H1 (cell line): Measurements from ENCODE around the gene GRIK1. TPM values are rescaled to one million over a fixed set of nuclear protein-coding genes. Genes with fewer than 3 reads are reported as not detected.

Experiments
- CTCF ChIA-PET: fragments of 300-600 bp; sonication (Branson Sonifier 250); formaldehyde crosslinking; loops from one replicate; lab custom pipeline; 2021; ENCODE audit not compliant: partially characterized antibody; lab: Charles Lee
- POLR2A ChIA-PET: fragments of 300-600 bp; sonication (Branson Sonifier 250); formaldehyde crosslinking; loops from one replicate; lab custom pipeline; 2021; ENCODE audit warnings: inconsistent platforms; ENCODE audit not compliant: partially characterized antibody; lab: Charles Lee
- DNase-seq, 2 experiments: peaks; one replicate each; pipeline versions ENCODE4 v3.0.0 to v3.0.0-alpha.2; 2010 to 2022; ENCODE audit warnings: low spot score in 2 of 2, low read depth in 1 of 2, mixed read lengths in 1 of 2
- FAIRE-seq: peaks from 2 replicates; lab custom pipeline; 2011; peaks lifted over from hg19 to GRCh38; lab: Jason Lieb, UNC
- H2AFZ ChIP-seq: 2 replicates; pipeline ENCODE4 v1.8.1; 2012; ENCODE audit warnings: low read length, inconsistent platforms
- H2AK5ac ChIP-seq: 2 replicates; pipeline ENCODE4 v1.6.1; 2013; ENCODE audit warnings: low read depth, low read length
- H2BK120ac ChIP-seq: replicated peaks from 2 replicates; pipeline ENCODE3; 2013; ENCODE audit warnings: low read depth, low read length, inconsistent platforms
- H2BK12ac ChIP-seq: 2 replicates; pipeline ENCODE4 v1.6.1; 2013; ENCODE audit warnings: low read depth, low read length
- H2BK15ac ChIP-seq: 2 replicates; pipeline ENCODE4 v1.6.1; 2013; ENCODE audit warnings: low read length
- H2BK20ac ChIP-seq: 2 replicates; pipeline ENCODE4 v1.6.1; 2013; ENCODE audit warnings: low read length
- H2BK5ac ChIP-seq: 2 replicates; pipeline ENCODE4 v1.6.1; 2013; ENCODE audit warnings: low read depth, low read length
- H3K14ac ChIP-seq: 2 replicates; pipeline ENCODE4 v1.6.1; 2013; ENCODE audit warnings: inconsistent platforms; ENCODE audit not compliant: insufficient read length
- H3K18ac ChIP-seq: 2 replicates; pipeline ENCODE4 v1.6.1; 2013; ENCODE audit warnings: low read length; ENCODE audit errors: extremely low read depth
- H3K23ac ChIP-seq: 2 replicates; pipeline ENCODE4 v1.6.1; 2013; ENCODE audit warnings: inconsistent platforms; ENCODE audit not compliant: insufficient read length
- H3K23me2 ChIP-seq: 2 replicates; pipeline ENCODE4 v1.6.1; 2013; ENCODE audit warnings: low read depth, low read length
- H3K27ac ChIP-seq: 2 replicates; pipeline ENCODE4 v1.6.1; 2011; ENCODE audit warnings: low read depth, low read length, inconsistent platforms
- H3K27me3 ChIP-seq, 4 experiments: replicated peaks in 1 of 4; 1 replicate in 1 of 4; 2 replicates in 3 of 4; pipeline versions ENCODE4 v1.6.1 to v1.8.1; 2011 to 2013; ENCODE audit warnings: low read length in 3 of 4, mild to moderate bottlenecking in 3 of 4, inconsistent platforms in 2 of 4, mixed read lengths in 2 of 4, moderate library complexity in 1 of 4; ENCODE audit not compliant: control insufficient read depth in 3 of 4, insufficient read depth in 3 of 4; ENCODE audit errors: extremely low read depth in 1 of 4
- H3K36me3 ChIP-seq, 4 experiments: 2 replicates each; pipeline versions ENCODE4 v1.6.1 to v1.8.1; 2011 to 2013; ENCODE audit warnings: mild to moderate bottlenecking in 4 of 4, low read length in 3 of 4, moderate library complexity in 2 of 4, control low read depth in 1 of 4, inconsistent platforms in 1 of 4; ENCODE audit not compliant: insufficient read depth in 4 of 4, control insufficient read depth in 2 of 4
- H3K4ac ChIP-seq: replicated peaks from 2 replicates; pipeline ENCODE3; 2013; ENCODE audit warnings: low read length, low read depth, mixed read lengths, inconsistent platforms; ENCODE audit not compliant: insufficient read length
- H3K4me1 ChIP-seq, 4 experiments: replicated peaks in 1 of 4; 1 replicate in 1 of 4; 2 replicates in 3 of 4; pipeline versions ENCODE4 v1.6.1 to v1.8.1; 2011 to 2013; ENCODE audit warnings: low read length in 3 of 4, inconsistent platforms in 2 of 4, mixed read lengths in 1 of 4; ENCODE audit not compliant: insufficient read depth in 4 of 4, control insufficient read depth in 3 of 4
- H3K4me2 ChIP-seq, 2 experiments: 2 replicates each; pipeline versions ENCODE4 v1.6.1 to v1.8.1; 2011 to 2013; ENCODE audit warnings: low read depth in 2 of 2, low read length in 2 of 2, control low read depth in 1 of 2, inconsistent platforms in 1 of 2, mild to moderate bottlenecking in 1 of 2; ENCODE audit not compliant: insufficient read depth in 1 of 2
- H3K4me3 ChIP-seq, 4 experiments: fragments of 200-600, 300-600 bp in 1 of 4; sonication (generic), shearing (Covaris generic), sonication (Bioruptor Twin) in 1 of 4; 2 replicates each; pipeline versions ENCODE4 v1.5.1 to v1.8.1; 2011 to 2016; ENCODE audit warnings: low read length in 4 of 4, low read depth in 3 of 4, control low read depth in 2 of 4, inconsistent platforms in 2 of 4, mild to moderate bottlenecking in 2 of 4, mixed read lengths in 1 of 4, moderate library complexity in 1 of 4; ENCODE audit not compliant: insufficient read depth in 2 of 4; ENCODE audit errors: extremely low read depth in 1 of 4
- H3K56ac ChIP-seq: replicated peaks from 2 replicates; pipeline ENCODE3; 2013; ENCODE audit warnings: low read depth, mild to moderate bottlenecking, mixed read lengths, low read length, inconsistent platforms; ENCODE audit not compliant: insufficient read length
- H3K79me1 ChIP-seq: 2 replicates; pipeline ENCODE4 v1.6.1; 2013; ENCODE audit warnings: low read depth, low read length, control low read depth
- H3K79me2 ChIP-seq, 2 experiments: 2 replicates each; pipeline versions ENCODE4 v1.6.1 to v1.8.1; 2012 to 2013; ENCODE audit warnings: low read length in 2 of 2, mild to moderate bottlenecking in 2 of 2, inconsistent platforms in 1 of 2; ENCODE audit not compliant: insufficient read depth in 2 of 2, control insufficient read depth in 1 of 2
- H3K9ac ChIP-seq, 4 experiments: replicated peaks in 1 of 4; 1 replicate in 1 of 4; 2 replicates in 3 of 4; pipeline versions ENCODE4 v1.6.1 to v1.8.1; 2011 to 2013; ENCODE audit warnings: low read depth in 3 of 4, low read length in 3 of 4, control low read depth in 2 of 4, mild to moderate bottlenecking in 2 of 4, moderate library complexity in 2 of 4, inconsistent platforms in 1 of 4; ENCODE audit errors: extremely low read depth in 1 of 4
- H3K9me3 ChIP-seq, 2 experiments: 2 replicates each; pipeline versions ENCODE4 v1.6.1 to v1.8.1; 2012 to 2013; ENCODE audit warnings: mild to moderate bottlenecking in 2 of 2, moderate library complexity in 2 of 2, control low read depth in 1 of 2, inconsistent platforms in 1 of 2, low read depth in 1 of 2, low read length in 1 of 2, mixed read lengths in 1 of 2; ENCODE audit not compliant: insufficient read depth in 2 of 2
- H4K20me1 ChIP-seq, 2 experiments: replicated peaks in 1 of 2; 2 replicates each; pipeline versions ENCODE3 to v1.8.1; 2011 to 2013; ENCODE audit warnings: inconsistent platforms in 2 of 2, low read length in 2 of 2, mild to moderate bottlenecking in 1 of 2; ENCODE audit not compliant: insufficient read depth in 2 of 2, control insufficient read depth in 1 of 2
- H4K5ac ChIP-seq: 2 replicates; pipeline ENCODE4 v1.6.1; 2013; ENCODE audit warnings: low read length, low read depth, mixed read lengths, inconsistent platforms; ENCODE audit not compliant: insufficient read length
- H4K8ac ChIP-seq: 2 replicates; pipeline ENCODE4 v1.8.0; 2013; ENCODE audit warnings: mild to moderate bottlenecking, moderate library complexity, low read length, inconsistent platforms; ENCODE audit not compliant: insufficient read depth; ENCODE audit errors: extremely low read depth
- H4K91ac ChIP-seq: replicated peaks from 2 replicates; pipeline ENCODE3; 2013; ENCODE audit warnings: low read length, mixed read lengths, inconsistent platforms; ENCODE audit not compliant: insufficient read length
- BCL11A ChIP-seq, 2 experiments: IDR thresholded peaks; one replicate each; pipeline ENCODE4 v1.6.1; 2011; ENCODE audit warnings: low read depth in 2 of 2, low read length in 2 of 2, mild to moderate bottlenecking in 2 of 2
- BRCA1 ChIP-seq: IDR thresholded peaks from 2 replicates; pipeline ENCODE4 v1.6.1; 2012; ENCODE audit warnings: low read depth, low read length, improper control_type of control experiment
- CTCF ChIP-seq, 3 experiments: IDR thresholded peaks; 1 replicate in 2 of 3; 2 replicates in 1 of 3; pipeline versions ENCODE4 v1.5.1 to v1.6.1; 2011; ENCODE audit warnings: low read length in 3 of 3, mild to moderate bottlenecking in 3 of 3, inconsistent platforms in 2 of 3, low read depth in 1 of 3, moderate library complexity in 1 of 3; ENCODE audit not compliant: insufficient read depth in 1 of 3; ENCODE audit errors: control extremely low read depth in 1 of 3
- NRF1 ChIP-seq: IDR thresholded peaks from 2 replicates; pipeline ENCODE4 v1.6.1; 2011; ENCODE audit warnings: mild to moderate bottlenecking, low read depth, low read length, improper control_type of control experiment
- POLR2A ChIP-seq, 2 experiments: IDR thresholded peaks; 1 replicate in 1 of 2; 2 replicates in 1 of 2; pipeline ENCODE4 v1.6.1; 2011; ENCODE audit warnings: low read depth in 2 of 2, low read length in 2 of 2, mild to moderate bottlenecking in 2 of 2; ENCODE audit errors: control extremely low read depth in 1 of 2
- RAD21 ChIP-seq, 2 experiments: IDR thresholded peaks in 1 of 2; conservative IDR thresholded peaks in 1 of 2; 2 replicates each; pipeline ENCODE4 v1.6.1; 2011; ENCODE audit warnings: low read depth in 2 of 2, low read length in 2 of 2, improper control_type of control experiment in 1 of 2, inconsistent platforms in 1 of 2, mild to moderate bottlenecking in 1 of 2, moderate library complexity in 1 of 2
- TCF12 ChIP-seq: IDR thresholded peaks from 2 replicates; pipeline ENCODE4 v1.6.1; 2011; ENCODE audit warnings: low read depth, mild to moderate bottlenecking, low read length
- YY1 ChIP-seq: IDR thresholded peaks from 2 replicates; pipeline ENCODE4 v1.6.1; 2011; ENCODE audit warnings: low read depth, mild to moderate bottlenecking, low read length
- WGBS, 2 experiments: shearing (Covaris generic) in 1 of 2; methylation state at CpG; one replicate each; pipeline versions ENCODE4 v1.1.6 to v1.1.7; 2013 to 2015; ENCODE audit warnings: low lambda C conversion rate in 2 of 2, mixed read lengths in 2 of 2, inconsistent platforms in 1 of 2, low coverage in 1 of 2, missing lambda C conversion rate in 1 of 2; ENCODE audit not compliant: insufficient replicate concordance in 2 of 2, insufficient coverage in 1 of 2, insufficient read length in 1 of 2; ENCODE audit errors: extremely low coverage in 1 of 2, missing lambda C conversion rate in 1 of 2; 5-methylcytosine and 5-hydroxymethylcytosine counted together
- polyA plus RNA-seq, 7 experiments: library from polyadenylated mRNA; depleted of rRNA in 3 of 7; stranded (reverse) in 5 of 7; unstranded in 2 of 7; fragments of >200 nt in 5 of 7; fragments of 200-250 nt in 2 of 7; gene quantifications; 1 replicate in 5 of 7; 2 replicates in 1 of 7; 4 replicates in 1 of 7; pipeline versions ENCODE4 v1.2.1 to v1.2.3, GENCODE V29; 2011 to 2013; ENCODE audit warnings: missing spikeins in 2 of 7, mixed read lengths in 2 of 7
- total RNA-seq: library from RNA; stranded (reverse); fragmentation: NEBNext Ultra II Directional; extraction: Animal tissue kit (Norgen Biotek cat#: 25700); gene quantifications from 2 replicates; pipeline ENCODE4 v1.2.1, GENCODE V29; 2021
- TF ChIP-seq, protein P1 (sequence below): IDR thresholded peaks from 2 replicates; pipeline ENCODE4 v1.6.1; 2011; ENCODE audit warnings: low read length, improper control_type of control experiment

GRIK1 gene
- total and polyA plus RNA-seq, 2 of the 8 experiments (the other 6 are each of a cell fraction or from before 2014, with no cell fraction given) = 0.11 to 0.32 TPM

DNA sequence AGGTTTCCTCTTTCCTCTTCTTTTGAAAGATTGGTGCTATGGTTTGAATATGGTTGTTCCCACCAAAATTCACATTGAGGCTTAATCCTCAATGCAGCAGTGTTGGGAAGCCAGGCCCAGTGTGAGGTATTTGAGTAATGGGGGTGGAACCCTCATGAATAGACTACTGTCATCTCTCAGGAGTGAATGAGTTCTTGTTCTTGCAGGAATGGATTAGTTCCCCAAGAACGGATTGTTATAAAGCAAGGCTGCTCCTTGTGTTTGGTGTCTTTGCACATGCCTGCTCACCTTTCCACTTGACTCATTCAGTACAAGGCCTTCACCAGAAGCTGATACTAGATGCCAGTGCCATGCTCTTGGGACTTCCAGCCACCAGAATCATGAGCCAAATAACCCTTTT lies 417.9 kb downstream of the GRIK1 start:
- Histone ChIP-seq H3K4ac (no peak overlapping the region), H3K27ac (no peak overlapping the region), H3K79me2 (no peaks in the 10 kb centered on the region), H2BK120ac (no peak overlapping the region), H3K14ac (no peak overlapping the region), H3K9ac (no peak overlapping the region), H3K4me2 (no peak overlapping the region), H3K9me3 (peaks cover 12 to 15% of the 10 kb centered on the region in 2 experiments), H3K4me1 (no peaks in the 10 kb centered on the region), H3K4me3 (no peak overlapping the region), H3K79me1 (no peaks in the 10 kb centered on the region), H4K20me1 (no peaks in the 10 kb centered on the region), H3K23ac (no peak overlapping the region), H2AFZ (no peak overlapping the region), H2BK15ac (no peak overlapping the region), H2BK20ac (no peak overlapping the region), H3K18ac (no peak overlapping the region), H2BK5ac (no peak overlapping the region), H3K56ac (no peak overlapping the region), H4K5ac (no peak overlapping the region), H3K27me3 (no peaks in the 10 kb centered on the region), H3K36me3 (no peaks in the 10 kb centered on the region), H2BK12ac (no peak overlapping the region), H4K8ac (no peak overlapping the region), H3K23me2 (no peaks in the 10 kb centered on the region), H2AK5ac (no peak overlapping the region), H4K91ac (no peak overlapping the region)
- CTCF ChIA-PET = no interaction called here
- DNase-seq = no peak
- 100% methylated on average over 1 of the region's 1 CpG; no CpG with 5 or more reads in 1 of the 2 experiments for WGBS, 2 experiments
- TF ChIP-seq RAD21 (IDR thresholded peaks at IDR 0.05 in 1 of 2, conservative IDR thresholded peaks at IDR 0.05 in 1 of 2; ENCODE audit: low read depth in 2 of 2, low read length in 2 of 2) (no peak), BRCA1 (no peak), BCL11A (IDR thresholded peaks at IDR 0.05; ENCODE audit: low read depth in 2 of 2, low read length in 2 of 2) (no peak), TCF12 (no peak), YY1 (no peak), POLR2A (IDR thresholded peaks at IDR 0.05; ENCODE audit: control extremely low read depth in 1 of 2, low read depth in 2 of 2, low read length in 2 of 2) (no peak), NRF1 (no peak), CTCF (IDR thresholded peaks at IDR 0.05; ENCODE audit: control extremely low read depth in 1 of 3, insufficient read depth in 1 of 3, low read depth in 1 of 3, low read length in 3 of 3) (no peak)
- TF ChIP-seq, protein P1, sequence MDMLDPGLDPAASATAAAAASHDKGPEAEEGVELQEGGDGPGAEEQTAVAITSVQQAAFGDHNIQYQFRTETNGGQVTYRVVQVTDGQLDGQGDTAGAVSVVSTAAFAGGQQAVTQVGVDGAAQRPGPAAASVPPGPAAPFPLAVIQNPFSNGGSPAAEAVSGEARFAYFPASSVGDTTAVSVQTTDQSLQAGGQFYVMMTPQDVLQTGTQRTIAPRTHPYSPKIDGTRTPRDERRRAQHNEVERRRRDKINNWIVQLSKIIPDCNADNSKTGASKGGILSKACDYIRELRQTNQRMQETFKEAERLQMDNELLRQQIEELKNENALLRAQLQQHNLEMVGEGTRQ = no peak
- POLR2A ChIA-PET = no interaction called here
- no peak for FAIRE-seq
